CD4-positive, alpha-beta T cell (primary cell): ENCODE measurements around the gene INPP4A. TPM values are rescaled to one million over a fixed set of nuclear protein-coding genes. Genes with fewer than 3 reads are reported as not detected.

Source experiments
- ATAC-seq: fragments of 200-7000 bp; cut with Tn5 transposase; one replicate; pipeline ENCODE4 v1.10.0; 2022; ENCODE audit warnings: mild to moderate bottlenecking; ENCODE audit not compliant: poor library complexity
- CTCF ChIA-PET: fragments of 350-600 bp; sonication (Branson Sonifier 250); formaldehyde crosslinking; loops from one replicate; lab custom pipeline; 2021; ENCODE audit warnings: antibody characterized with exemption, inconsistent platforms; lab: Charles Lee
- POLR2A ChIA-PET: fragments of 350-600 bp; sonication (Branson Sonifier 250); formaldehyde crosslinking; loops from one replicate; lab custom pipeline; 2021; ENCODE audit warnings: antibody characterized with exemption, inconsistent platforms; lab: Charles Lee
- DNase-seq, 14 experiments: peaks; one replicate each; pipeline ENCODE4 v3.0.0-alpha.2; 2013 to 2020; ENCODE audit warnings: mixed read lengths in 2 of 14
- H3K27ac ChIP-seq, 2 donors: one replicate each; pipeline versions ENCODE4 v1.5.1 to v1.7.0; 2013; ENCODE audit warnings: low read length in 2 of 2, low read depth in 1 of 2, mild to moderate bottlenecking in 1 of 2
- H3K27me3 ChIP-seq, 2 experiments: 1 replicate in 1 of 2; 2 replicates in 1 of 2; pipeline versions ENCODE4 v1.6.1 to v1.7.0; 2013; ENCODE audit warnings: low read length in 2 of 2, control low read depth in 1 of 2, mild to moderate bottlenecking in 1 of 2, moderate library complexity in 1 of 2; ENCODE audit not compliant: insufficient read depth in 2 of 2, control insufficient read depth in 1 of 2
- H3K36me3 ChIP-seq: one replicate; pipeline ENCODE4 v1.6.1; 2013; ENCODE audit warnings: low read length, control low read depth; ENCODE audit not compliant: insufficient read depth
- H3K4me1 ChIP-seq: one replicate; pipeline ENCODE4 v1.6.1; 2013; ENCODE audit warnings: low read length, control low read depth; ENCODE audit not compliant: insufficient read depth
- H3K4me3 ChIP-seq: one replicate; pipeline ENCODE4 v1.5.1; 2013; ENCODE audit warnings: mild to moderate bottlenecking, low read length, moderate library complexity
- H3K9me3 ChIP-seq, 2 experiments: 1 replicate in 1 of 2; 2 replicates in 1 of 2; pipeline versions ENCODE4 v1.6.1 to v1.7.0; 2013; ENCODE audit warnings: low read length in 2 of 2, mild to moderate bottlenecking in 2 of 2, control low read depth in 1 of 2, moderate library complexity in 1 of 2; ENCODE audit not compliant: control insufficient read depth in 1 of 2, insufficient read depth in 1 of 2
- H3K27ac Mint-ChIP-seq: one replicate; pipeline ENCODE4 v1.8.0; 2020; ENCODE audit warnings: mixed read lengths
- H3K27me3 Mint-ChIP-seq: one replicate; pipeline ENCODE4 v1.8.0; 2021; ENCODE audit warnings: mixed read lengths
- H3K36me3 Mint-ChIP-seq: one replicate; pipeline ENCODE4 v1.8.0; 2021; ENCODE audit warnings: low read depth, mixed read lengths
- H3K4me1 Mint-ChIP-seq: one replicate; pipeline ENCODE4 v1.8.0; 2021; ENCODE audit warnings: low read depth, mixed read lengths
- H3K4me3 Mint-ChIP-seq: one replicate; pipeline ENCODE4 v1.8.0; 2020; ENCODE audit warnings: mild to moderate bottlenecking, mixed read lengths
- H3K9me3 Mint-ChIP-seq: one replicate; pipeline ENCODE4 v1.8.0; 2020; ENCODE audit warnings: mixed read lengths
- intact Hi-C, 2 experiments: fragments of 100-400 bp; cut with DNase I in 1 of 2; cut with micrococcal nuclease in 1 of 2; formaldehyde crosslinking; loops; one replicate each; pipeline versions ENCODE4 v1.15.1 to v1.9.0; 2023 to 2025; cut with DNase I, micrococcal nuclease
- total RNA-seq, 174 experiments: library from RNA in 2 of 174; stranded (reverse) in 2 of 174; gene quantifications; one replicate each; pipeline ENCODE4 v1.2.3 and lab custom pipeline; 2021 to 2026
- TF ChIP-seq, protein P1 (sequence below): fragments of 200-600 bp; IDR thresholded peaks from one replicate; pipeline ENCODE4 v1.8.0; 2022; ENCODE audit warnings: antibody characterized with exemption, mild to moderate bottlenecking

Gene INPP4A
- total RNA-seq, 2 experiments from 2014 or later, result 86.4 to 89.2 TPM

DNA sequence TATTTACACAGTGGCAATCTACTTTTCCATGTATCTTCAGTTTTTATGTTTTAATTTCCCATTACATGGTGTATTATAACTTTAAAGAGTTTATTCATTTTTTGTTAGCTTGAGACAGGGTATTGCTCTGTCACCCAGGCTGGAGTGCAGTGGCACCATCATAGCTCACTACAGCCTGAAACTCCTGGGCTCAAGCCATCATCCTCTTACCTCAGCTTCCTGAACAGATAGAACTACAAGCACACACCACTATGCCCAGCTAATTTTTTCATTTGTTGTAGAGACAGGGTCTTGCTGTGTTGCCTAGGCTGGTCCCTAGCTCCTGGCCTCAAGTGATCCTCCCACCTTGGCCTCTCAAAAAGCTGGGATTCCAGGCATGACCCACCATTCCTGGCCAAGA is 96.8 kb downstream of the INPP4A start:
- Histone ChIP-seq H3K36me3 (peaks cover 90% of the 10 kb centered on the region), H3K4me1 (peaks cover 6% of the 10 kb centered on the region), H3K27me3 (no peaks in the 10 kb centered on the region), H3K4me3 (no peak overlapping the region), H3K27ac (no peak overlapping the region), H3K9me3 (no peaks in the 10 kb centered on the region)
- Mint-ChIP-seq H3K36me3 (peaks cover 95% of the 10 kb centered on the region), H3K4me1 (peaks cover 18% of the 10 kb centered on the region), H3K9me3 (no peaks in the 10 kb centered on the region), H3K27ac (peak overlapping the region; percentile 49), H3K4me3 (no peak overlapping the region), H3K27me3 (no peaks in the 10 kb centered on the region)
- ATAC-seq (no peak), DNase-seq (no peak)
- ChIA-PET CTCF (interaction anchor here (0.8 kb wide), 1 partner anchor 27 kb away, joined by 3 read pairs; no protein-coding TSS in a partner anchor), POLR2A (interaction anchor here (0.6 kb wide), 1 partner anchor 266 kb away, joined by 3 read pairs; no protein-coding TSS in a partner anchor)
- TF ChIP-seq, protein P1, sequence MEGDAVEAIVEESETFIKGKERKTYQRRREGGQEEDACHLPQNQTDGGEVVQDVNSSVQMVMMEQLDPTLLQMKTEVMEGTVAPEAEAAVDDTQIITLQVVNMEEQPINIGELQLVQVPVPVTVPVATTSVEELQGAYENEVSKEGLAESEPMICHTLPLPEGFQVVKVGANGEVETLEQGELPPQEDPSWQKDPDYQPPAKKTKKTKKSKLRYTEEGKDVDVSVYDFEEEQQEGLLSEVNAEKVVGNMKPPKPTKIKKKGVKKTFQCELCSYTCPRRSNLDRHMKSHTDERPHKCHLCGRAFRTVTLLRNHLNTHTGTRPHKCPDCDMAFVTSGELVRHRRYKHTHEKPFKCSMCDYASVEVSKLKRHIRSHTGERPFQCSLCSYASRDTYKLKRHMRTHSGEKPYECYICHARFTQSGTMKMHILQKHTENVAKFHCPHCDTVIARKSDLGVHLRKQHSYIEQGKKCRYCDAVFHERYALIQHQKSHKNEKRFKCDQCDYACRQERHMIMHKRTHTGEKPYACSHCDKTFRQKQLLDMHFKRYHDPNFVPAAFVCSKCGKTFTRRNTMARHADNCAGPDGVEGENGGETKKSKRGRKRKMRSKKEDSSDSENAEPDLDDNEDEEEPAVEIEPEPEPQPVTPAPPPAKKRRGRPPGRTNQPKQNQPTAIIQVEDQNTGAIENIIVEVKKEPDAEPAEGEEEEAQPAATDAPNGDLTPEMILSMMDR, result no peak
- intact Hi-C loops, result no loop called here

DNA sequence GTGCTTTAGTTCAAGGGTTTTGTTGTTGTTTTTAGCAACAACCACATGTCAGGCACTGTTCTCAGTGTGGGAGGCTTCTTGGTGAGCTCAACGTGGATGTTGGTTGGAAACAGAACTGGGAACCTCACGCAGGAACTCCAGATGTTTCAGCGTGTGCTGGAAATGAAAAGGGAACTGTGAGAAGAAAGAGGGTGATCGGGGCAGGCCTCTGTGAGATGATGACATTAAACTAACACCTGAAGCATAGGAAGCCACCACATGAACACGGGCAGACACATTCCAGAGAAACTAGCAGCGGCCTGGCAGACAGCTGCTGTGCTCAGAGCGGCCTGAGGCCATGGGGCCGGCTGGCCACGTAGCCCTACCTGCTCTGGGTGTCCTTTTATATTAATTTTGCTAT is 97.2 kb downstream of the INPP4A start:
- H3K4me3 ChIP-seq, result no peak overlapping the region
- H3K4me3 Mint-ChIP-seq, result no peak overlapping the region
- no peaks in the 10 kb centered on the region for H3K27me3 ChIP-seq
- H3K9me3 Mint-ChIP-seq, result no peaks in the 10 kb centered on the region
- H3K27ac Mint-ChIP-seq, result peak overlapping the region; percentile 49
- ATAC-seq (no peak), DNase-seq (no peak)
- TF ChIP-seq, protein P1, result no peak
- intact Hi-C loops, result no loop called here
- ChIA-PET CTCF (interaction anchor here (0.8 kb wide), 1 partner anchor 27 kb away, joined by 3 read pairs; no protein-coding TSS in a partner anchor), POLR2A (no interaction called here)
- no peak overlapping the region for H3K27ac ChIP-seq
- H3K4me1 ChIP-seq, result peaks cover 10% of the 10 kb centered on the region
- H3K36me3 ChIP-seq, result peaks cover 90% of the 10 kb centered on the region
- H3K27me3 Mint-ChIP-seq, result no peaks in the 10 kb centered on the region
- H3K4me1 Mint-ChIP-seq, result peaks cover 21% of the 10 kb centered on the region
- H3K9me3 ChIP-seq, result no peaks in the 10 kb centered on the region
- H3K36me3 Mint-ChIP-seq, result peaks cover 95% of the 10 kb centered on the region

DNA sequence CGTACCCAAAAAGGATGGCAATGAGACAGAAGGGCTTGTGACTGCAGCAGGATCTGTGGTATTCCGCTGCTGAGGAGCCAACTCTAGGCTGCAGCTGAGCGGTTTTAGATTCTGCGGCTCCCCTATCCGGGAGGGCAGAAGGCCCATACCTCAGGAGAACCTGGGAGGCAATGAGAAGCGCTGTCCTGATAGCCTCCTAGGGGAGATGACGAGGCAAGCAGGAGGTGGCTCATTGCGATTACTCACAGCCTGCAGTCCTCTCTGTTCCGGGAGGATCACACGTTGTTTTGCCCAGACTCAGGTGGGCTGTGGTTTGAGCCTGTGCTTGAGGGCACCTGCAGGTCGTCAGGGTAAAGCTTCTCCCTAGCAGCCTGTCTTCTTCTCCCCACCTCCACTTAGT is 98.6 kb downstream of the INPP4A start:
- no peak for ATAC-seq
- H3K36me3 Mint-ChIP-seq, result peaks cover 97% of the 10 kb centered on the region
- Histone ChIP-seq H3K27me3 (no peaks in the 10 kb centered on the region), H3K4me1 (peaks cover 22% of the 10 kb centered on the region), H3K36me3 (peaks cover 87% of the 10 kb centered on the region), H3K27ac (no peak overlapping the region), H3K4me3 (no peak overlapping the region), H3K9me3 (no peaks in the 10 kb centered on the region)
- no peak for DNase-seq
- no peak overlapping the region for H3K27ac Mint-ChIP-seq
- intact Hi-C loops, result no loop called here
- no peaks in the 10 kb centered on the region for H3K9me3 Mint-ChIP-seq
- H3K4me1 Mint-ChIP-seq, result peaks cover 31% of the 10 kb centered on the region
- POLR2A ChIA-PET, result no interaction called here
- CTCF ChIA-PET, result no interaction called here
- TF ChIP-seq, protein P1, result no peak
- no peak overlapping the region for H3K4me3 Mint-ChIP-seq
- H3K27me3 Mint-ChIP-seq, result no peaks in the 10 kb centered on the region
